T-helper 9 cell (primary cell): ENCODE results near the gene CFAP92.

ENCODE experiments used
- DNase-seq: peaks from one replicate; pipeline ENCODE4 v3.0.0-alpha.2; 2020

CFAP92 gene

DNA sequence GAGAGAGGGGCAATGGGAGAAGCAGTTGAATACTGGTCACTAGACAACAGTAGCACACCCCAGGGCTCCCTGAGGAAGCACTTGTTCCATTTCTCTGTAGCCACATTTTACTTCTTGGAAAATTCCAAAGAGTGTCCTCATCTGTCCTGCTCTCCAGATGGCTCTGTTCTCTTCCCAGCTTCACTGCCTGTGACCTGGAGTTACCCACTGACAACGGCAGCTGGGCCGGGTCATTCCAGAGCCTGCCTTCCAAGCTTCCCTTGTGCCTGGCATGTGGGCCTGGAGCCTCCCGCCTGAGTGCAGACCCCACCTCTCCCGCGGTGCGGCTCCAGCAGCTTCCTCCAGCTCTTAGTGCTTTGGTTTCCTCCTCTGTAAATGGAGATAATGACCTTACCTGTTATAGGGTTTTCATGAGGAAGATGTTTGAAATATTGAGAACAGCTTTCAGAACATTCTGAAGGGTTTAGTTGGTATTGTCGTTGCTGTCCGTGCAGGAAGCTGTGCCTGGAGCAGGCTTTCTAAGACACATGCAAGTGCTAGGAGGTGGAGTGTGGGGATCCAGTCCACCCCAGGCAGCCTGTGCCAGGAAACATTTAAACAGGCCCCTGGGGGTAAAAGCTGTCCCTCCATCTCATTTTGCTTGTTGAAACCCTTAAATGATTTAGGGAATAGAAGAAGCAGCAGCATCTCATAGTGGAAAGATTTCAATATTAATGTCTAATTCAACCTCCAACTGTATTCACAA lies 32.0 kb upstream of the CFAP92 start:
- DNase-seq: no peak

DNA sequence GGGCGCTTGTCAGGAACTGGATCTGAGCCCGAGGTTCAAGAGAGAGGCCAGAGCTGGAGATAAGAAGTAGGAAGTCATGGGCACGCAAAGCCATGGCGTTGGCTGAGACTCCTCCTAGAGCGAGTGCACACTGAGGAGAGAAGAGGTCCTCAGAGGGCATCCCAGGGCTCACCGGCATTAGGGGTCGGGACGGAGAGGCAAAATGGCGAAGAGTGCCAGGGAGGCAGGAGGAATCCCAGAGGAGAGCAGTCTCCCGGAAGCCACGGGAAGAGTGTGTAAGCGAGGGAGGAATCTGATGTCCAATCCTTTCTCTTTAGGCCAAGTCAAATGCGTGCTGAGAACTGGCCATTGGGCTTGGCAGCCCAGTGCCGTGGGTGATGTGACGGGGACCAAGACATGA lies 31.2 kb upstream of the CFAP92 start:
- DNase-seq: no peak

DNA sequence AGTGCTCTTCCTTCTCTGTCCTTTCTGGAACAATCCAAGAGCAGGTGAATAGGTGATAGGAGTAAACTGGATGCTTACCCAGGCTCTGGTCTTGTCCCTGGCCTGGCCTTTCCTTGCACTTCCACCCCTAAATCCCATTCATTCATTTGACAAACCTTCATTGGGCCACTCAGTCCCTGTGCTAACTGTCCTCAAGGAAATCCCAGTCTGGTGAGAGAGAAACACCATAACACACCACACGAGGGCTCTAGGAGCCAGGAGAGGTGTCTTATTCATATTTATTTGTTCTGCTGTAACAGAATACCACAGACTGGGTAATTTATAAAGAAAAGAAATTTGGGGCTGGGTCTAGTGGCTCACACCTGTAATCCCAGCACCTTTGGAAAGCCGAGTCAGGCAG lies 30.0 kb upstream of the CFAP92 start:
- no peak for DNase-seq

DNA sequence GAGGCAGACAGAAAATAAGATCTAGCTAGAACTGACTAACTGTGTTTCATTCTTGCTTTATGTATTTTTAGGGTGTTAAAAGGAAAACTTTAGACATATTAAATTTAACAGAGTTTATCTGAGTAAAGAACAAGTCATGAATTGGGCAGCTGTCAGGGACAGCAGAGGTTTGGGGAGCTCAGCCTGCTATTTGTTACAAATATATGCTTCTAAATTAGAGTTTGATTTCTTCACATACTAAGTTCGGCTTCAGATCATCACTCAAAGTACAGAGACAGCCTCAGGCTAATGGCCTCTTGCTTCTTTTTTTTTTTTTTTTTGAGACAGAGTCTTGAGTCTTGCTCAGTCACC lies 29.1 kb upstream of the CFAP92 start:
- DNase-seq: no peak

DNA sequence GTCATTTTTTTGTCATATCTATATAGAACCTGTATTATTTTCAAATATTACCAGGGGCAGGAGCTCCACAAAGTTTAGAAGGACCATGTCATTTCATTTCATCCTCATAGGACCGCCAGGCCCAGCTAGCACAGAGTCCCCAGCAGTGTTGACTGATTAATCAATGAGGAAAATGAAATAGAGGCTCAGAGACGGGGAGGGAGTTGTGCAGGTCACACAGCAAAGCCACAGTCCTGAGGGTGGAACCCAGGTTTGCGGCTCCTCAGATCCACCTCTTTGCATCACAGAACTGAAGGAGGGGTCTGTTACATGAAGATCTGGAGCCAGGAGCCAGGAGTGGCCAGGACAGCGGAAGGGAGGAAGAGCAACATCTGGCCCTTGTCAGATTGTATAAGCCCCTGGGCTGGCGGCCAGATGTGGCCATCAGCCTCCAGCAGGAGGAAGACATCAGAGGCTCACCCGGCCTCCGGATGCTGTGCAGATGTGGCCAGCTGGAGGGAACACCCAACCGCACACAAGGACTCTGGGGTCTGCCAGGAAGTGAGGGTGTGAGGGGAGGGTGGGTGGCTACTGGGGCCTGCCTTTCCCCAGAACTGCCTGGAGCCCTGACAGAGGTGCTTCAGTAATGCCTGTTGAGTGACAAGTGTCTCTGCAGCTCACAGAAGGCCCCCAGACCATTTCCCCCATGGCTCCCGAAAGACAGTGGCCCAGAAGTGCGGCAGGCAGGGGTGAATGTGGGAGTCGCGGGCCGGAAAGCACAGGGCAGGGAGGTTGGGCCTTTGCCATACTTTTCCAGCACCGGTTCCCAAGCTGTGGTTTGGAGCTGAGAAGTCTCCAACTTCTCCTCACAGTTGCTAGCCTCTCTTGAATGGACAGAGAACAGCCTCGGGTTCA lies 28.5 kb upstream of the CFAP92 start:
- DNase-seq: no peak

DNA sequence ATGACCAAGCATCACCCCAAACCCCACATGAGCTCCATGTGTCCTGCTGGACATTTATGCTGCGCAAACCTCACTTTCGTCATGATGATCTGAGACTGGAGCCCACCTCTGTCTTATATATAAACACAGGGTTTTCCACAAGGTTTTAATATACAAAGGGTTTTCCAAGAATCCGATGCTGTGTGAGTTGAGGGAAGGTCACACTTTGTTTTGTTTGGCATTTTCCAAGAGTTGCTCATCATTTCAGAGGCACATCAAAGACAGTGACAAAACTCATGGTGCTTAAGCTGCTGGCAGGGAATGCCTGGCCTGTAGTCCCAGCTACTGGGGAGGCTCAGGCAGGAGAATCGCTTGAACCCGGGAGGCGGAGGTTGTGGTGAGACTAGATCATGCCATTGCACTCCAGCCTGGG lies 27.3 kb upstream of the CFAP92 start:
- DNase-seq: no peak

DNA sequence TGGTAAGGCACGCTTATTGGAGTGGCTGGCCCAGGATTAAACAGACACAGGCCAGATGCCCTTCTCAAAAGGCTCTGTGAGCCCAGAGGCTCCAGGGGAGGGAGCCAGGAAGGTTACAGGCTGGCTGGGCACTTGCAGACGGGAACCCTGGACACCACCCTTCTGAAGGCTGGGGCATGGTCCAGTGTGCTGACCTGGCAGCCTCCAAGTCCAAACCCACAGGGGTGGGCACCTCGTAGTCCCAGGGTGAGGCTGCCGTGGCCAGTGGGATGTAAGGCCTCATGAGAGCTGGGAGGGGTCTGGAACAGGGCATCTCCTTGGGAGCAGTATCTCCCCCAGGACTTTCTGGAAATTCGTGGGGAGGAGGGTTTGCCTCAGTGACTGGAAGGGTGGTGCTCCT lies 26.8 kb upstream of the CFAP92 start:
- no peak for DNase-seq

DNA sequence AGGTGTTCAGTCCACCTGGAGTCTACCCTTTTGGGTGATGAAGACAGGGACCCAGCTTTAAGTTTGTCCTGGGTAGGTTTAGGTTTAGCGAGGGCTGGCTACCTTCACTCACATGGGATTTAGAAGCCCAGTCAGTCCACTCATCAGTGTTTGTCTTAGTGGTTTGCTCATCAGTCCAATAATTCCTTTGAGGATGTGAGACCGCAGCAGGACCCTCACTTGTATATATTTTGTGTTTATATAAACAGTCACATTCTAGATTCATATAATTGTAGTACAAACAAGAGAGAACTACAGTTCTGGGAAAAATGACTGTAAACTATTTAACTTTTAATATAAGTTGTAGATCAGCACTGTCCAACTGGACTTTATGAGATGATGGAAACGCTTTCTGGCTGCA lies 25.4 kb upstream of the CFAP92 start:
- DNase-seq: no peak

DNA sequence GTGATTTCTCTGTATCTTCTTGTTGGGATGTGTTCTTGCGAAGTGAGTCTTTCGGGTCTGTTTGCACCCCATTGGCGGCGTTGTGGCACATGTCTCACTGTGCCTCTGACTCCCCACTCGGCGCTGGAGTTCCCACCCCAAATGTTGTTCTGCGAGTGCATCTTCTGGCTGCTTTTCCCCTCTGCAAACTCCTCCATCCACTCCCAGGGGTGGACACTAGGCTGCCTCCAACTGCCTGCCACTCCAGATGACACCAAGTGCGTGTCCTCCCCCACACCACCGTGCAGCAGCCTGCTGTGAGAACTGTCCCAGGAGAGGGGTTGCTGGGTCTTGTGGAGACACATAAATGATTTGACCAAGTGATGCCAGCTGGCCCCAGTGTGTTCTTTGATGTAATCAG lies 24.9 kb upstream of the CFAP92 start:
- no peak for DNase-seq

DNA sequence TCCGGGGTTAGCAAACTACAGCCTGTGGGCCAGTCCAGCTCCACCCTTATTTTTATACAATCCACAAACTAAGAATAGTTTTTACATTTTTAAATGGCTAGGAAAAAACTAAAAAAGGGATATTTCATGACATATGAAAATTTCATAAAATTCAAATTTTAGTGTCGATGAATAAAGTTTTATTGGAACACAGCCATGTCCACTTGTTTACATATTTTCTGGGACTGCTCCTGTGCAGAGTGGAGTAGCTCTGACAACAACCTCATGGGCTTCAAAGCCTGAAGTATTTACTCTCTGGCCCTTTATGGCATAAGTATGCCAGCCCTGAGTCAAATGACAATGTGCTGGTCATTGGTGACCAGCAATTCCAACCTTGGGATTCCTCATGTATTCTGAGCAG lies 24.4 kb upstream of the CFAP92 start:
- no peak for DNase-seq

DNA sequence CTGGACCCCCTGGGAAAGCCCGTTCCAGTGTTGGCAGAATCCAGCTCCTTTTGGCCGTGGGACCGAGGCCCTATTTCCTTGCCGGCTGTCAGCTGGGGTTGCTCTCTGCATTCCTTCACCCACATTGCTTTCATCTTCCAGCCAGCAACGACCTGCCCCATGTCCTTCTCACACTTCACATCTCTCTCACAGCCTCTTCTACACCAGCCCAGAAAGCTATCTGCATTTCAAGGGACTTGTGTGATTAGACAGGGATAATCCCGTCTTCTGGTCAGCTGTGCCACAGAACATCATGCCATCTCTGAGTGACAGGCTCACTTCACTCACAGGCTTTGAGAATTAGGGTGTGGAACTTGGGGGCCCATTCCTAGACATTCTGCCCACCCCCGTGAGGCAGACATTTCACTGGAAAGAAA lies 23.6 kb upstream of the CFAP92 start:
- no peak for DNase-seq

DNA sequence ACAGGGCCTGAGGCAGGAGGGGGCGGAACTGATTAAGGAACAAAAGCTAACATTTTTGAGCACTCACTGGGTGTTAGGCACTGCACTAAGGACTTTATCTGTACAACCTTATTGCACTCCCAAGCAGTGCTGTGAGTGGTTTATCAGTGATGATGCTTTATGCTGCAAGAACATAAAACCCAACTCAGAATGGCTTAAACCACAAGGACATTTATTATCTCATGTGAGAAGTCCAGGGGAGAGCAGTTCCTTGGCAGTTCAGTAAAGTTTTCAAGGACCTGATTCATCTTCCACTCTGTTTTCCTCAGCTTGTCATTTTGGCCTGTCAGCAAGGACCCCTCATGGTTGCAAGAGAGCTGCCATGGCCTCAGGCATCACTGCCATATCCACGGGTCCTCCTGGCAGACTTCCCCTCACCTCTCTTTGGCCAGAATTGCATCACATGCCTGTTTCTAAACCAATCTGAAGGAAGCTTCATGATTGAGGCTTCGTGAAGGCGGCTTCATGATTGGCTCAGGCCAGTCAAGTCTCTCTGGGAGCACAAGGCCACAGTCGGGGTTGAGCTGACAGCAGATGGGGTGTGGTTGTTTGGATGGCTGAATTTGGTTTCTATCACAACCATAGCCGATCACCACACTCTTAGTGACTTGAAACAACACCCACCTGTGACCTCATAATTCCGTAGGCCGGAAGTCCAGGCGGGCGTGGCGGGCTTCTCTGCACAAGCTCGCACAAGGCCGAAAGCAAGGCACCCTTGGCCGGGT lies 23.0 kb upstream of the CFAP92 start:
- peak; percentile 26 for DNase-seq

DNA sequence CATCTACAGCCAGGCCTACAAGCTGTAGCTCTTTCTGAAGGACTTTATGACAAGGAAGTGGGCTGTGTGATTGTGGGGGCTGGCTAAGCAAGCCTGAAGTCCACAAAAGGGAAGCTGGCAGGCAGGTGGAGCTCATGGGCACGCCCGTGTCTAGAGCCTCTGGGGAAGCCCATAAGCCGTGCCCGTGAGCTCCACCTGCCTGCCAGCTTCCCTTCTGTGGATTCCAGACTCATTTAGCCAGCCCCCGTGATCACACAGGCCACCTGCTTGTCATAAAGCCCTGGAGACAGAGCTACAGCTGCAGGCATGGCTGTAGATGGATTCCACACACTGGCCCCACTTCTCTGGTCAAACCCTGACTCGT lies 22.5 kb upstream of the CFAP92 start:
- peak; percentile 44 for DNase-seq

DNA sequence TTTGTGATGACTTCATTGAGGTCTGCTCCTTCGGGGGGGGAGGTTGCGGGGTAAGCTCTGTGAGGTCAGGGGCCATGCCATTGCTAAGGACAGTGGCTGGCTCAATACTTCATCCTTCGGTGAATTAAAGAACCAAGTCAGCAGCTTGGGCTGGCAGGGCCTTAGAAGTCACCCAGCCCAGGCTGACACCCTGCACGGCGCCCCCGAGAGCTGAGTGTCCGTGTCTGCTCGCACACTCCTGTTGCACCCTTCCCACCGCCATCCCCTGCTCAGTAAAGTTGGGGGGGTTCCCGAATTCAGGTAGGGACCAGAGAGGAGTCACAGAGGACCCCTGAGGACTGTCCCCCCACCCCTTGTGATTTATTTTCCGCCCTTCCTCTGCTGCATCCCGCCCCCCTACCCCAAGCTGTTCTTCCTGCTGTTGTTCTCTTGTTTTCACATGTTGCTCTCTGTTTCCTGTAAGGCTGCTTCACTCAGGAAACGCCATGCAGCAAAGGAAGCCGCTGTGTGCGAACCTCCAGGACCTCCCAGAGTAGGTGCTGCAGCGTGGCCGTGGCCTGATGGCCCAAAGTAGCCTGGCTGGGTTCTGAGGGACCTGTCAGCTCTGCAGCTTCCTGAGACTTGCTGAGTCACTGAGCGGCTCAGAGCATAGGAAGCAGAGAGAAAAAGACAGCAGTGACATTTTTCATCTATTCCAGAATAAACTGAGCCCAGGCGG lies 21.7 kb upstream of the CFAP92 start:
- peak; percentile 29 for DNase-seq

DNA sequence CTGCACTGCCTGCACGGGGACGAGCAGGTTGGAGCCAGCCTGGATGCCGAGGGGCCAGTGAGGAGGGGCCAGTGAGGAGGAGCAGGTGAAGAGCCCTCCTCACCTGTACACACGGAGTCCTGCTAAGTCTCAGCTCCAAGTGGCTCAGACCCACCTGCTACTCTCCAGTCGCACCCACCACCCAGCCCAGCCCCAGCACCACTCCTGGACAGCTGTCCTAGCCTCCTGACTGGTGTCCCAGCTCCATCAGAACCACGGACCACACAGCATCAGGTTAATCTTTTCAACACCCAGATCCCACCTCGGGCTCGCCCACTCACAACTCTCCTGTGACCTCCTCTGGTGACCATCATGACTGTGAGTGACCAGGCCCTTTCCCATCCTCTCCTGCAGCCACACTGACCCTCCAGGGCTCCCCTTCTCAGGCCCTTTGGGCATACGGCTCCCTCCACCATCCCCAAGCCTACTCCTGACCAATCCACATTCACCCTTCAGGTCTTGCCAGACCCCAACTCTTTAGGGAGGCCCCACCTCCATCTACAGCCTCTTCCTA lies 21.0 kb upstream of the CFAP92 start:
- no peak for DNase-seq

DNA sequence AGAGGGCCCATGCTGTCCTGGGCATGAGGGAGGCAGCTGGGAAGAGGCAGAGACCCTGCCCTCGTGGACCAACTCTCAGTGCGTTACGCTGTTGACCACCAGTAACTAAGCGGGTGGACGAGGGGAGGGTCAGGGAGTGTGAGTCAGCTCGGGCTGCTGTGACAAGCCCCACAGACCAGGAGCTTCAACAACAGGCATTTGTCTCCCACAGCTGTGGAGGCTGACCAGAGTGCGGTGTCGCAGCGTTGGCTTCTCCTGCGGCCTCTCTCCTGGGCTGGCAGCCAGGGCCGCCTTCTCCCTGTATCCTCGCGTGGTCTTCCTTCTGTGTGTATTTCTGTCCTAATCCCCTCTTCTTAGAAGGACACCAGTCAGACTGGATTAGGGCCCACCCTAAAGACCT lies 20.3 kb upstream of the CFAP92 start:
- no peak for DNase-seq

DNA sequence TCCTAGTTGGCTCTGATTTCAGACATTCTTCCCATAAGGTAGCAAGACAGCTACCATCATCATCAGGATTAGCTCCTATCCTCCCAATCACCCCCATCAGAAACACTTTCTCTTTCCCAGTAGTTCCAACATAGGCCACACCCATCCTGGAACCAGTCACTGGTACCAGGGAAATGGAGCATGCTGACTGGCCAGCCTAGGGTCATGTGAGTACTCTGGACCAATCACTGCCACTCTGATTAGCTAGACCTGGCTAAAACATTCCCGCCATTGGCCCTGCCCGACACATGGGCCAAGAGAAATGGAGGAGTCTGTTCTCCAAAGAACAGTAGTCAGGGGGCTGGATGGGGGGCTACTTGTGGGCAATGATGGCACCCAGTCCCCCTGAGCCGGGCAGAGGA lies 19.6 kb upstream of the CFAP92 start:
- no peak for DNase-seq

DNA sequence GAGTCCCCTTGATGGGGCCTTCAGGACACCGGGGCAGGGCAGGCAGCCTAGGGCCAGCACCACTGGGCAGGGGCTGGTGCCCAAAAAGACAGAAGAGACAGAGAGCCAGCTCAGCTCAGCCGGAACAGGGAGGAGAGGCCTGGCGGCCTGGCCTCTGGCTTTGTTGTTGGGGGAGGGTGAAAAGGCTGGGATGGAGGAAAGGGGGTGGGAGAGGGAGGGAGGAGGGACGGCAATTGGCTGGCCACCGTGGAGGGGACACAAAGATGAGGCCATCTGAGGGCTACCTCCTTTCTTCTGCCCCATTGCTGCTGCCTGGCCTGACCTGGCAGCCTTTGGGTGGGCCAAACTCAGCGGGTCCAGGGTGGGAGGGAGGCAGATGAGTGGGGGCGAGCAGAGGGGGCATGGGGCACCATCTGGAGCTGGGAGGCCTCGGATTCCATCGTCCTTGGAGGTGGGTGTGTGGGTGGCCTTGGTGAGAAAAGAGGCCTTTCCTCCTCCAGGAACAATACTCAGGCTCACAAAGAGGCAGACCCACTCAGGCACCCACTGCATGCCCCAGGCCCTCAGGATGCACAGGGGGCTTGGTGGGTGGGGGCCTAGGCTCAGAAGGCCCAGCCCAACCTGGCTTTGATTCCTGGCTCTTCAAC lies 16.6 kb upstream of the CFAP92 start:
- DNase-seq: no peak

DNA sequence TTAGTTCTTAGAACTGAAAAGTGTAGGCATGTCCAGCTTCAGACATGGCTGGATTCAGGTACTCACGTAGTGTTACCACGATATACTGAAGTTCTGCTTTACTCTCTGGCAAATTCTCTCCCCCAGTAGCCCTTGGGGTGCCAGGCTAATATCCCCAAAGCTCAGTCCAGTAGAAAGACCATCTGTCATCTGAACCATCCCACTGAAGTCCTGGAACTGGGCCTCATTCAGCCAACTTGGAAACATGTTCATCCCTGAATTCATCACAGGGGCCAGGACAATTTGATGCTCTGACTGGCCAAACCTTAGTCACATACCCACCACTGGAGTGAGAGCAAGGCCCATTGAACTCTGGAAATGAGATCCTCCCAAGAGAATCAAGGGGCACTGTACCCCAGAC lies 15.4 kb upstream of the CFAP92 start:
- no peak for DNase-seq

DNA sequence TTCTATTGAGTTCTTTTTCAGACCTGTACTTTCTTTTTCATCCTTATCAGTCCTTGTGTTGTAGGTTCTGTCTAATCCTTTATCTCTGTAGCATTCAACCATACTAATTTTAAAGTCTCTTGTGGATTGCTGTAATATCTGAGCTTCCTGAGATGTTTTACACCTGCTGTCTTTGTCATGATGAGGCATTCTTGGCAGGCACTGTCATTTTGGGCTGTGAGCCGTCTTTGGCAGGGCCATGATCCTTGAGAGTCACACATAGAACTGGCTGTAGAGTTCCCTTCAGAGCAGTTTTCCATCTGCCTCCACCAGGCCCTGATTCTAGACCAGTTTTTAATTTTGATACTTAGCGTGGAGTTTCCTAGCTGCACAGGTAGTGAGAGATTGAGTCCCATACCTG lies 13.9 kb upstream of the CFAP92 start:
- DNase-seq: no peak

DNA sequence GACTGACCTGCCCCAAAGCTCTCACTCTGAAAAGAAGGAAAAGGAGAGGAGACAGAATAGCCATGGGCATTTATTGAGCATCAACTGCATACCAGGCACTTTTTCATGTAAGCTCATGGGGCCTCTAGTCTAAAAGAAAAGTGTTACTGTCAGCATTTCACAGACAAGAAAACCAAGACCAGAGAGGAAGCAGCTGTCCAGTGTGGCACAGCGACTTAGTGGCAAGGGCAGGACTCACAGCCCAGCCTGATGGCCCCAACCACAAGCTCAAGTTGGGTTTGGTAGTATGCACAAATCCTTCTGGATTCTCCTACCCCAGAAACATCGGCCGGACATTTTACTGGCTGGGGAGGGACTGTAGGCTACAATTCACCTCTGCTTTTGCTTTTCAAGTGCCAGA lies 13.0 kb upstream of the CFAP92 start:
- no peak for DNase-seq
